ENCODE data around the gene LIPC.

Gene LIPC

GRCh38 chr15:58512522-58512921, 80.7 kb downstream of the LIPC start:
- DNase-seq: no peak
- H3K36me3 ChIP-seq (ENCODE audit: control insufficient read depth, insufficient read depth, low read length): no peaks in the 10 kb centered on the region
- no peaks in the 10 kb centered on the region for H3K27me3 ChIP-seq (replicated peaks; ENCODE audit: control insufficient read depth, insufficient read depth, low read length, poor library complexity, severe bottlenecking)
- no peak overlapping the region for H3K4me3 ChIP-seq (ENCODE audit: insufficient read depth, low read depth, low read length, poor library complexity, severe bottlenecking)
- H3K9me3 ChIP-seq (ENCODE audit: control insufficient read depth, low read length): no peaks in the 10 kb centered on the region
- no peaks in the 10 kb centered on the region for H3K4me1 ChIP-seq (ENCODE audit: control insufficient read depth, insufficient read depth, low read length, poor library complexity, severe bottlenecking)
- H3K27ac ChIP-seq (ENCODE audit: insufficient read depth, low read length, poor library complexity, severe bottlenecking): no peak overlapping the region

GRCh38 chr15:58513008-58513407, 81.2 kb downstream of the LIPC start:
- Histone ChIP-seq H3K4me3 (ENCODE audit: insufficient read depth, low read depth, low read length, poor library complexity, severe bottlenecking) (no peak overlapping the region), H3K27me3 (replicated peaks; ENCODE audit: control insufficient read depth, insufficient read depth, low read length, poor library complexity, severe bottlenecking) (no peaks in the 10 kb centered on the region), H3K9me3 (ENCODE audit: control insufficient read depth, low read length) (no peaks in the 10 kb centered on the region), H3K27ac (ENCODE audit: insufficient read depth, low read length, poor library complexity, severe bottlenecking) (no peak overlapping the region), H3K4me1 (ENCODE audit: control insufficient read depth, insufficient read depth, low read length, poor library complexity, severe bottlenecking) (no peaks in the 10 kb centered on the region), H3K36me3 (ENCODE audit: control insufficient read depth, insufficient read depth, low read length) (no peaks in the 10 kb centered on the region)
- no peak for DNase-seq

GRCh38 chr15:58513726-58514336, 82.0 kb downstream of the LIPC start:
- DNase-seq: no peak
- Histone ChIP-seq H3K4me1 (ENCODE audit: control insufficient read depth, insufficient read depth, low read length, poor library complexity, severe bottlenecking) (no peaks in the 10 kb centered on the region), H3K27me3 (replicated peaks; ENCODE audit: control insufficient read depth, insufficient read depth, low read length, poor library complexity, severe bottlenecking) (no peaks in the 10 kb centered on the region), H3K36me3 (ENCODE audit: control insufficient read depth, insufficient read depth, low read length) (no peaks in the 10 kb centered on the region), H3K4me3 (ENCODE audit: insufficient read depth, low read depth, low read length, poor library complexity, severe bottlenecking) (no peak overlapping the region), H3K27ac (ENCODE audit: insufficient read depth, low read length, poor library complexity, severe bottlenecking) (no peak overlapping the region), H3K9me3 (ENCODE audit: control insufficient read depth, low read length) (no peaks in the 10 kb centered on the region)

- no peaks in the 10 kb centered on the region for H3K27me3 ChIP-seq (replicated peaks; ENCODE audit: control insufficient read depth, insufficient read depth, low read length, poor library complexity, severe bottlenecking)
- H3K4me1 ChIP-seq (ENCODE audit: control insufficient read depth, insufficient read depth, low read length, poor library complexity, severe bottlenecking): no peaks in the 10 kb centered on the region
- no peaks in the 10 kb centered on the region for H3K9me3 ChIP-seq (ENCODE audit: control insufficient read depth, low read length)
- no peak for DNase-seq
- no peaks in the 10 kb centered on the region for H3K36me3 ChIP-seq (ENCODE audit: control insufficient read depth, insufficient read depth, low read length)
- H3K27ac ChIP-seq (ENCODE audit: insufficient read depth, low read length, poor library complexity, severe bottlenecking): no peak overlapping the region
- no peak overlapping the region for H3K4me3 ChIP-seq (ENCODE audit: insufficient read depth, low read depth, low read length, poor library complexity, severe bottlenecking)
Observed at GRCh38 chr15:58515807-58516206, 84.0 kb downstream of the LIPC start.

- Histone ChIP-seq H3K4me3 (ENCODE audit: insufficient read depth, low read depth, low read length, poor library complexity, severe bottlenecking) (no peak overlapping the region), H3K27ac (ENCODE audit: insufficient read depth, low read length, poor library complexity, severe bottlenecking) (no peak overlapping the region), H3K27me3 (replicated peaks; ENCODE audit: control insufficient read depth, insufficient read depth, low read length, poor library complexity, severe bottlenecking) (no peaks in the 10 kb centered on the region), H3K4me1 (ENCODE audit: control insufficient read depth, insufficient read depth, low read length, poor library complexity, severe bottlenecking) (no peaks in the 10 kb centered on the region), H3K9me3 (ENCODE audit: control insufficient read depth, low read length) (no peaks in the 10 kb centered on the region), H3K36me3 (ENCODE audit: control insufficient read depth, insufficient read depth, low read length) (no peaks in the 10 kb centered on the region)
- DNase-seq: no peak
Observed at GRCh38 chr15:58517252-58517681, 85.5 kb downstream of the LIPC start.

GRCh38 chr15:58517682-58518525, 86.1 kb downstream of the LIPC start:
- Histone ChIP-seq H3K27ac (ENCODE audit: insufficient read depth, low read length, poor library complexity, severe bottlenecking) (no peak overlapping the region), H3K4me1 (ENCODE audit: control insufficient read depth, insufficient read depth, low read length, poor library complexity, severe bottlenecking) (no peaks in the 10 kb centered on the region), H3K4me3 (ENCODE audit: insufficient read depth, low read depth, low read length, poor library complexity, severe bottlenecking) (no peak overlapping the region), H3K36me3 (ENCODE audit: control insufficient read depth, insufficient read depth, low read length) (no peaks in the 10 kb centered on the region), H3K27me3 (replicated peaks; ENCODE audit: control insufficient read depth, insufficient read depth, low read length, poor library complexity, severe bottlenecking) (no peaks in the 10 kb centered on the region), H3K9me3 (ENCODE audit: control insufficient read depth, low read length) (no peaks in the 10 kb centered on the region)
- no peak for DNase-seq

GRCh38 chr15:58518626-58519025, 86.8 kb downstream of the LIPC start:
- H3K4me3 ChIP-seq (ENCODE audit: insufficient read depth, low read depth, low read length, poor library complexity, severe bottlenecking): no peak overlapping the region
- no peak overlapping the region for H3K27ac ChIP-seq (ENCODE audit: insufficient read depth, low read length, poor library complexity, severe bottlenecking)
- no peaks in the 10 kb centered on the region for H3K9me3 ChIP-seq (ENCODE audit: control insufficient read depth, low read length)
- no peak for DNase-seq
- no peaks in the 10 kb centered on the region for H3K4me1 ChIP-seq (ENCODE audit: control insufficient read depth, insufficient read depth, low read length, poor library complexity, severe bottlenecking)
- no peaks in the 10 kb centered on the region for H3K27me3 ChIP-seq (replicated peaks; ENCODE audit: control insufficient read depth, insufficient read depth, low read length, poor library complexity, severe bottlenecking)
- no peaks in the 10 kb centered on the region for H3K36me3 ChIP-seq (ENCODE audit: control insufficient read depth, insufficient read depth, low read length)

GRCh38 chr15:58519516-58519915, 87.7 kb downstream of the LIPC start:
- Histone ChIP-seq H3K4me3 (ENCODE audit: insufficient read depth, low read depth, low read length, poor library complexity, severe bottlenecking) (no peak overlapping the region), H3K36me3 (ENCODE audit: control insufficient read depth, insufficient read depth, low read length) (no peaks in the 10 kb centered on the region), H3K9me3 (ENCODE audit: control insufficient read depth, low read length) (no peaks in the 10 kb centered on the region), H3K27ac (ENCODE audit: insufficient read depth, low read length, poor library complexity, severe bottlenecking) (no peak overlapping the region), H3K4me1 (ENCODE audit: control insufficient read depth, insufficient read depth, low read length, poor library complexity, severe bottlenecking) (no peaks in the 10 kb centered on the region), H3K27me3 (replicated peaks; ENCODE audit: control insufficient read depth, insufficient read depth, low read length, poor library complexity, severe bottlenecking) (no peaks in the 10 kb centered on the region)
- no peak for DNase-seq

GRCh38 chr15:58520464-58520863, 88.7 kb downstream of the LIPC start:
- Histone ChIP-seq H3K9me3 (ENCODE audit: control insufficient read depth, low read length) (no peaks in the 10 kb centered on the region), H3K36me3 (ENCODE audit: control insufficient read depth, insufficient read depth, low read length) (no peaks in the 10 kb centered on the region), H3K4me3 (ENCODE audit: insufficient read depth, low read depth, low read length, poor library complexity, severe bottlenecking) (no peak overlapping the region), H3K4me1 (ENCODE audit: control insufficient read depth, insufficient read depth, low read length, poor library complexity, severe bottlenecking) (no peaks in the 10 kb centered on the region), H3K27me3 (replicated peaks; ENCODE audit: control insufficient read depth, insufficient read depth, low read length, poor library complexity, severe bottlenecking) (no peaks in the 10 kb centered on the region), H3K27ac (ENCODE audit: insufficient read depth, low read length, poor library complexity, severe bottlenecking) (no peak overlapping the region)
- no peak for DNase-seq

- Histone ChIP-seq H3K9me3 (ENCODE audit: control insufficient read depth, low read length) (no peaks in the 10 kb centered on the region), H3K27ac (ENCODE audit: insufficient read depth, low read length, poor library complexity, severe bottlenecking) (no peak overlapping the region), H3K4me3 (ENCODE audit: insufficient read depth, low read depth, low read length, poor library complexity, severe bottlenecking) (no peak overlapping the region), H3K36me3 (ENCODE audit: control insufficient read depth, insufficient read depth, low read length) (no peaks in the 10 kb centered on the region), H3K27me3 (replicated peaks; ENCODE audit: control insufficient read depth, insufficient read depth, low read length, poor library complexity, severe bottlenecking) (no peaks in the 10 kb centered on the region), H3K4me1 (ENCODE audit: control insufficient read depth, insufficient read depth, low read length, poor library complexity, severe bottlenecking) (no peaks in the 10 kb centered on the region)
- no peak for DNase-seq
Observed at GRCh38 chr15:58520936-58521292, 89.1 kb downstream of the LIPC start.

All from effector memory CD4-positive, alpha-beta T cell (primary cell).